MCF 10A (cell line): ENCODE data around the gene CACNA1D. TPM values are rescaled to one million over a fixed set of nuclear protein-coding genes. Genes with fewer than 3 reads are reported as not detected.

ENCODE experiments used
- BruUV-seq: library from RNA; stranded (reverse); fragments of 400-500 nt; replicated peaks from 2 replicates; lab custom pipeline; 2021; lab: Mats Ljungman, UMichigan
- CTCF ChIA-PET: fragments of 300-600 bp; sonication (Branson Sonifier 250); formaldehyde crosslinking; extraction: SDS; loops from one replicate; lab custom pipeline; 2021; ENCODE audit warnings: antibody characterized with exemption, inconsistent platforms; lab: Yijun Ruan, JAX
- POLR2A ChIA-PET: fragments of 300-600, 350-650 bp; sonication (Branson Sonifier 250); formaldehyde crosslinking; extraction: SDS; loops from one replicate; lab custom pipeline; 2020; ENCODE audit warnings: antibody characterized with exemption, inconsistent platforms; lab: Yijun Ruan, JAX
- DNase-seq: peaks from one replicate; pipeline ENCODE4 v3.0.0-alpha.2; 2018; ENCODE audit not compliant: unreplicated experiment
- H3K27ac Mint-ChIP-seq: one replicate; pipeline ENCODE4 v1.8.0; 2022; ENCODE audit warnings: mild to moderate bottlenecking, low read depth, mixed read lengths; ENCODE audit not compliant: unreplicated experiment
- H3K27me3 Mint-ChIP-seq: one replicate; pipeline ENCODE4 v1.8.0; 2022; ENCODE audit warnings: mixed read lengths; ENCODE audit not compliant: insufficient read depth, unreplicated experiment
- H3K36me3 Mint-ChIP-seq: one replicate; pipeline ENCODE4 v1.8.0; 2022; ENCODE audit warnings: mild to moderate bottlenecking, moderate library complexity, mixed read lengths; ENCODE audit not compliant: insufficient read depth, unreplicated experiment
- H3K4me1 Mint-ChIP-seq: one replicate; pipeline ENCODE4 v1.8.0; 2022; ENCODE audit warnings: mixed read lengths; ENCODE audit not compliant: insufficient read depth, unreplicated experiment
- H3K4me3 Mint-ChIP-seq: one replicate; pipeline ENCODE4 v1.8.0; 2022; ENCODE audit warnings: mild to moderate bottlenecking, moderate library complexity, mixed read lengths; ENCODE audit not compliant: unreplicated experiment
- H3K9me3 Mint-ChIP-seq: one replicate; pipeline ENCODE4 v1.8.0; 2022; ENCODE audit warnings: mixed read lengths; ENCODE audit not compliant: unreplicated experiment
- CTCF ChIP-seq: fragments of 200-600 bp; IDR thresholded peaks from one replicate; pipeline ENCODE4 v1.8.0; 2022; ENCODE audit warnings: antibody characterized with exemption, mild to moderate bottlenecking; ENCODE audit not compliant: unreplicated experiment
- intact Hi-C: fragments of 100-400 bp; cut with micrococcal nuclease; formaldehyde crosslinking; loops from 2 replicates; pipeline ENCODE4 v1.14.1; 2022
- total RNA-seq: library from RNA; stranded (reverse); gene quantifications from 2 replicates; pipeline ENCODE4 v1.2.3, GENCODE V29; 2022

CACNA1D gene
- total RNA-seq, 1 experiment from 2014 or later, result 0.26 TPM

GRCh38 chr3:53811143-53811927, 316.9 kb downstream of the CACNA1D start:
- Mint-ChIP-seq H3K27ac (no peak overlapping the region), H3K27me3 (no peaks in the 10 kb centered on the region), H3K4me1 (no peaks in the 10 kb centered on the region), H3K4me3 (no peak overlapping the region), H3K9me3 (no peaks in the 10 kb centered on the region), H3K36me3 (no peaks in the 10 kb centered on the region)
- TF ChIP-seq CTCF, result no peak
- DNase-seq, result no peak
- POLR2A ChIA-PET, result no interaction called here
- no TSS peak for BruUV-seq
- intact Hi-C loops, result no loop called here
- CTCF ChIA-PET, result interaction anchor here (0.7 kb wide), 1 partner anchor 24 kb away, joined by 5 read pairs; no protein-coding TSS in a partner anchor

- Mint-ChIP-seq H3K27me3 (no peaks in the 10 kb centered on the region), H3K4me3 (no peak overlapping the region), H3K4me1 (no peaks in the 10 kb centered on the region), H3K36me3 (no peaks in the 10 kb centered on the region), H3K9me3 (no peaks in the 10 kb centered on the region), H3K27ac (no peak overlapping the region)
- DNase-seq, result no peak
- TF ChIP-seq CTCF, result no peak
- POLR2A ChIA-PET, result no interaction called here
- CTCF ChIA-PET, result interaction anchor here (1.0 kb wide), 1 partner anchor 33 kb away, joined by 3 read pairs; no protein-coding TSS in a partner anchor
- intact Hi-C loops, result no loop called here
- no TSS peak for BruUV-seq
These were observed 318.0 kb downstream of the CACNA1D start for GRCh38 chr3:53812434-53812833.

- ChIA-PET CTCF (no interaction called here), POLR2A (interaction anchor here (0.6 kb wide), 1 partner anchor 59 kb away, joined by 3 read pairs; no protein-coding TSS in a partner anchor)
- H3K36me3 Mint-ChIP-seq, result no peaks in the 10 kb centered on the region
- no peak overlapping the region for H3K4me3 Mint-ChIP-seq
- TF ChIP-seq CTCF, result no peak
- H3K9me3 Mint-ChIP-seq, result no peaks in the 10 kb centered on the region
- BruUV-seq, result no TSS peak
- H3K4me1 Mint-ChIP-seq, result no peaks in the 10 kb centered on the region
- no peak for DNase-seq
- no peaks in the 10 kb centered on the region for H3K27me3 Mint-ChIP-seq
- no peak overlapping the region for H3K27ac Mint-ChIP-seq
- intact Hi-C loops, result no loop called here
These were observed 318.8 kb downstream of the CACNA1D start for GRCh38 chr3:53813229-53813628.

- Mint-ChIP-seq H3K36me3 (no peaks in the 10 kb centered on the region), H3K9me3 (no peaks in the 10 kb centered on the region), H3K4me1 (no peaks in the 10 kb centered on the region), H3K27ac (no peak overlapping the region), H3K27me3 (no peaks in the 10 kb centered on the region), H3K4me3 (no peak overlapping the region)
- no peak for DNase-seq
- CTCF ChIA-PET, result no interaction called here
- POLR2A ChIA-PET, result no interaction called here
- intact Hi-C loops, result no loop called here
- no TSS peak for BruUV-seq
- no peak for TF ChIP-seq CTCF
These were observed 319.5 kb downstream of the CACNA1D start for GRCh38 chr3:53813876-53814275.
